HG03196 (cell line): ENCODE data around the gene MROH7.

ENCODE experiments used
- ATAC-seq: cut with Tn5 transposase; IDR thresholded peaks from one replicate; pipeline ENCODE4 v1.9.1; 2021; ENCODE audit not compliant: unreplicated experiment

MROH7 gene

DNA sequence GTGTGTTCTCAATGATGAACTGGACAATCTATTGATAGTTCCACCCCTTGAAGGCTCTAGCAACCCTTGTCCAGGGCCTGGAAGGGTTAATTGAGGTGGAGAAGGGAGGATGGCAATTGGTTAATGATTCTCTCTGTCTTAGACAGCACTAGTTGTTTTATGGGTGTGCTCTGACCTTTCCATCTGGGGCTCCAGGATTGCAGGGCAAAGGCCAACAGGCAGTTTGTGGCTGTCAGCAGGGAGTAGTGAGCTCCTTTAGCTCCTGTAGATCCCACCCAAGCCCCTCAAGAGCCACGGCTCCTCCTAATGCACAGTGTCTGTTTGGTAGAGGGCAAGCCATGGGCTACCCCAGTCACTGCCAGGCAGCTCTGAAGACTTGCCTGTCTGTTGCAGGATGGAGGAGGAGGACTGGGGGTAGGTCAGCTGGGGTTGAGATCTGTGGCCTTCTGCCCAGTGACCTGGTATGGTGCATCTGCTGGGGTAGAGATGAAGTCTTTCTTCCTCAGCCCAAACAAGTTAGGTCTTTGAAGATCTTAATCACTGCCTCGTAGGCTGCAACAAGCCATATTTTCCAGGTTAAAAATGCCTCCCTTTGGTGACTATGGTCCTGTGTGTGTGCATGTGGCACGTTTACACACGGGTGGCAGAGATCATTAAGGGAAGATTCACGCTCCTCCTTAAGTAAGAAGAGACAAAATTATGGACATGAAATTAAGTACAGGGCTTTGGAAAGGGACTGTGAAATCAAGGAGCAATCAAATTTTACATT lies 7.7 kb downstream of the MROH7 start:
- no peak for ATAC-seq

DNA sequence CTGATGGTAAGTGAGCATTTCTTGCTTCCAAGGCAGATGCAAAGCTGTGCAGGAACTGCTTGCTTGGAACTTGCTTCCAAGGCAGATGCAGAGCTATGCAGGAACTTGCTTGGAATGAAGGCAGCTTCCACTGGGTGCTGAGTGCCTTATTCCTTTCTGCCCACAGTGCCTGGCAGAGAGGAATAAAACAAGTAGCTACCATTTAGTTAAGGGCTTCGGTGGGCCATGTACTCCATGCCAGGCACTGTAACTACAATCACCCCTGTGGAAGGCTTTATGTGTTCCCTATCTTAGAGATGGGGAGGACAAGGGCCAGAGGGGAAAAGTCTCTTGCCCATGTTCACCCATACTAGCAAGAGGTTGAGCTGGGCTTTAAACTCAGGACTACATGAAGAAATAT lies 8.3 kb downstream of the MROH7 start:
- ATAC-seq, result no peak

DNA sequence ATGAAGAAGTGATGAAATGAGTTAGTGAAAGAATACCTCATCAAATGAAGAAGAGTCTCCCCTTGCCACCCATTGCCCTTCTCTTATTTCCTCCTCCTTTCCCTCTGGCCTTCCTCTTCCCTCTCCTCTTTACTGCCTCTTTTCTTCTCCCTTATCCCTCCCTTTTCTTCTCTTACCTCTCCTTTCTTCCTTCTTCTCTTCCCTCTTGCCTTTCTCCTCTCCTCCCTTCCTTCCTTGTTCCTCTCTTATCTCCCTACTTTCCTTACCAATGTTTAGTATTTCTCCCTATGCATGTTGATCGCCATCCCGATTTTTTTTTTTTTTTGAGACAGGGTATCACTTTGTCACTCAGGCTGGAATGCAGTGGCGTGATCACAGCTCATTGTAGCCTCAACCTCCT lies 8.8 kb downstream of the MROH7 start:
- ATAC-seq, result no peak

DNA sequence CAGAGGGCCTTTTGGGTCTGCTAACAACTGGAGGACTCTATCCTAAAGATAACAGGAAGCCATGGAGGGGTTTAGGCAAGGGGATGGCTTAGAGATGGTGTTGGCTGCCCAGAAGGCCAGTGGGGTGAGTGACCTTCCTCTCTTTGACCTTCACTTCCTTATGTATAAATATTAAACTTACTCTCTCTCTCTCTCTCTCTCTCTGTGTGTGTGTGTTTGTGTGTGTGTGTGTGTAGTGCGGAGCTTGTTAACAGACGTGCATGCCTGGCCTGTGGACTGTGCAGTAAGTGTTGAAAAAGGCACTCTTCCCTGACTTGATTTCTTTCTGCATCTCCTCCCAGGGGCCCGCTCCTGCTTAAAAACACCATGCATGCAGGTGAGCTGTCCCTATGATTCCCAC lies 10.0 kb downstream of the MROH7 start:
- no peak for ATAC-seq

DNA sequence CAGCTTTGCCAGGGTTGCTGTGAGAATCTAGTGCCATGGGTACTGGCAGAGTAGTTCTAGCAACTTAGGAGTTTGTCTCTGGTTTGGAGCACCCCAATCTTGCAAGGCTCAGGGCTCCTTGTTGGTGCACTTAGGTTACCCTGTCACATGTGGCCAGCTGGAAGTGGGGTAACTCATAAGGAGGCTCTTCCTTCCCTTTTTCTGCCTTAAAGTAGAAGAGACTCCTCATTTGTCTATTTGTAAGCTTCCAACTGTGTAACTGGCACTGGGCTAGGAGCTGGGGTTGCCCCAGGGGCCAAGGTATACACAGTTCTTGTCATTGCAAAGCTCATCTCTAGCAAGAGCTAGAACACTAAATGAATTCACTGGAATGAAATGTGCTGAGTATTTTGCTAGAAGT lies 10.6 kb downstream of the MROH7 start:
- ATAC-seq, result no peak

DNA sequence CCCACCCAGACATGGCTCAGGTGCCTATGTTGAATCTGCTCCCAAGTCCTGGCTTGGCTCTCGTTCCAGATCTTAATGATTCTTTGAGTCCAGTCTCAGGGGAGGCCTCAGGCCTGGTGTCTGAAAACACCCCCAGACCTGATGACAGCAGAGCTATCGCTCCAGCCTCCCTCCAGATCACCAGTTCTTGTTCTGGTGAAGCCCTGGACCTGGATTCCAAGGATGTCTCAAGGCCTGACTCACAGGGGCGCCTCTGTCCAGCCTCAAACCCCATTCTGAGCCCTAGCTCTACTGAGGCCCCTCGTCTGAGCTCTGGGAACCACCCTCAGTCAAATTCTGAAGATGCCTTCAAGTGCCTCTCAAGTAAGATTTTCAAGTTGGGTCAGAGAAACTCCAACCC lies 11.4 kb downstream of the MROH7 start:
- ATAC-seq, result no peak

DNA sequence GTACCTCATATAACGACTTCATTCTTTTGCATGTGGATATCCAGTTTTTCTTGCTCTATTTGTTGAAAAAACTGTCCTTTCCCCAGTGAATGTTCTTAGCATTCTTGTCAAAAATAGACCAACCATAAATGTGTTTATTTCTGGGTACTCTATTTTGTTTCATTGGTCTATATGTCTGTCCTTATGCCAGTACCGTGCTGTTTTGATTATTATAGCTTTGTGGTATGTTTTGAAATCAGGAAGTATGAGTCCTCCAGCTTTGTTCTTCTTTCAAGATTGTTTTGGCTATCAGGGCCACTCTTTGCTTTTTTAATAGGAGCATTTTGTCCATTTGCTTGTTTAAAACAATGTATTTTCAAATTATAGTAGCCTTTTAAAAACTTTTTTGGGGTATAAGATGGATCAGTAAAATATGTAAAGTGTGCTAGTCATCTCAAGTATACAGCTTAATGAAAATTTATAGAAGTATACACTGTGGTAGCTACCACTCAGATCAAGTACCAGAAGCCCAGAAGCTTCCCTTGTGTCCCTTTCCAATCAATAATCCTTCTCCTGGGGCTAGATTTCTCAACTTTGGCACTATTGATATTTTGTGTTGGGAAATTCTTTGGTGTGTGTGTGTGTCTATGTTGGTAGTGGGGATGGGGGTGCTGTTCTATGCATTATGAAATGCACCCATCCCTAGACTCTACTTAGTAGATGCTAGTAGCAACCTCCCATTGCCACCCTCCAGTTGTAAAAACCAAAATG lies 16.8 kb downstream of the MROH7 start:
- no peak for ATAC-seq

DNA sequence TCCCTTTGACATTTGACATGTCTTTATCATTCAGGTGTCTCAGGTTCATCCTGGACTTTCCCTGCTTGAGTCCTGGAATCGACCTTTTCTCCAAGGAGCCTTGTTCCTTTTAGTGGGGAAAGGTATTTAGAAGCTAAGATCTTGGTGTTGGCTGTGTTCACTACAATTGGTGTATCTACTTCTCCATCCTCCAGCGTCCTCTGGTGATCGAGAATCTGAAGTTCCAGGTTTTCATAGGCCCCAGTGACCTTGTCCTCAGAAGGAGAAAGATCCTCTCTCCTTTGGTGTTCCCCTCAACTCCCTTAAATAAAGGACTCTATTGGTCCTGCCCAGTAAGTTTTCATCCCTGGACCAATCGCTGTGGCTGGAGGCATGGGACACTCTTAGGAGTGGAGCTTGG lies 22.1 kb downstream of the MROH7 start:
- ATAC-seq, result no peak

DNA sequence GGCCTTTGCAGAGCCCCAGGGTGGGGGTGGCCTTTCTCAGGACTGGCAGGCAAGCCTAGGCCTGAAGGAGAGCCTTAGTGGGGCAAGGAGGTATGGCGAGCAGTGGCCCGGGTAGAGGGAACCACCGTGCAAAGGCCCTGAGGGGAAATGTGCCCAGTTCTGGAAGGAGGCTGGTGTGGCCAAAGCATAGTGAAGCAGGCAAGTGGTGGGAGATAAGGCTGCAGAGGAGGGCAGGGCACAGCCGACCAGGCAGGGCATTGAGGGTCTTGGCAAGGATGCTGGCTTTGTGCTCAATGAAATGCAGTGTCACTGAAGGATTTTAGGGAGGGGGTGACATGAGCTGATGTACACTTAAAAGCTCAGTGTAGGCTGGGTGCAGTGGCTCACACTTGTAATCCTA lies 22.8 kb downstream of the MROH7 start:
- no peak for ATAC-seq

DNA sequence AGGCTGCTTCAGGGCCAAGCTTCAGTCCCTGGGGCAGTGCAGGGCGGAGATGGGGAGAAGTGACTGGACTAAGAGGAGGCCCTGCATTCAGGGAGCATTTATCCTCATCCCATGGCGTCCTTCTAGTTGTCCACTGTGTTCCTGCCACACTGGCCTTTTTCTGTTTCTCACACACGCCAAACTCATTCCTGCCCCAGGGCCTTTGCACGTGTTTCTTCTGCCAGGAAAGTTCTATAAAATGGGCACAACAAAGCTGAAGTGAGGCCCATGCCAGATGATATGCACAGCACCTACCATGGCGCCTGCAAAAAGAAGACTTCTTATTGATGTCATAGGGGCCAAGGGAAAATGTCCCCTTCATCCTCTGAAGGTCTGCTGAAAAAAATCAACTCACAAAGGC lies 24.3 kb downstream of the MROH7 start:
- ATAC-seq, result no peak

DNA sequence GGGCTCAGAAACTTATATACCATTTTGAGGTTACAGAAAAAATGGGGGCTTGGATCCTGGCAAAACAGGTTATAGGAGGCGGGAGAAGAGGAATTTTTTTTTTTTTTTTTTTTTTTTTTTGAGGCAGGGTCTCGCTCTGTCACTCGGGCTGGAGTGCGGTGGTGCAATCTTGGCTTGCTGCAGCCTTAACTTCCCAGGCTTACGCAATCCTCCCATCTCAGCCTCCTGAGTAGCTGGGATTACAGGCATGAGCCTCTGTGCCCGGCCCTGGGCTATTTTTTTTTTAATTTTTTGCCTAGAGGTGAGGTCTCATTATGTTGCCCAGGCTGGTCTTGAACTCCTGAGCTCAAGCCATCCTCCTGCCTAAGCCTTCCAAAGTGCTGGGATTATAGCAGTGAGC lies 24.7 kb downstream of the MROH7 start:
- no peak for ATAC-seq

DNA sequence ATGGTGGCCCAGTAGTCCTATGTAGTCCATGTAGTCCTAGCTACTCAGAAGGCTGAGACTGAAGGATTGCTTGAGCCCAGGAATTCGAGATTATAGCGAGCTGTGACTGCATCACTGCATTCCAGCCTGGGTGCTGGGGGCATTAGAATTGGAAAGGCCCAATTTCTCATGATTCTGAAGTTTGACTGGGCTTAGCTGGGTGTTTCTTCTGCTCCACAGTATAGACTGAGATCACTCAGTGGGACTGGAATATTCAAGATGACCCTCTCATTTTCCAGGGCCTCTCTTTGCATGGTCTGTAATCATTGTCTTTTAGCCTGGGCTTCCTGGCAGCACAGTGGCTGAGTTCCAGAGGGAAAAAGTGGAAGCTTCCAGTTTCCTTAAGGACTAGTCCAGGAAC lies 26.2 kb downstream of the MROH7 start:
- ATAC-seq, result no peak

DNA sequence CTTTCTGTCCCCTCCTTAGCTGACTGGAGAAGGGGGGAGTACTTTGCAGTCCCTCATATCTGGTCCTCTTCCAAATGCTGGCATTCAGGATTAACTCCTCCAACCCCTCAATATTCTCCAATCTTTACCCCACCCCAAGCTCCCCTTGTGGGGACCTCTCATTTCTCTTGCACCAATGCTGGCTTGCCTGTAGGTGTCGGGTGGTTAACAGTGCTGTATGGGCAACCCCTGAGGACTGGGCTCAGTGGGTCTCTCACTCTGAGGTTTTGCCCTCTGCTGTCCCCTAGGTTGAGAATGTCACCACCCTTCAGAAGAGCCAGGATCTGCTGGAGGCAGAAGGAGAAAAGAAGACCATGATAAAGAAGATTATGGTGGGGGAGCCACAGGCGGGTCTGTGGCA lies 27.0 kb downstream of the MROH7 start:
- ATAC-seq, result no peak

DNA sequence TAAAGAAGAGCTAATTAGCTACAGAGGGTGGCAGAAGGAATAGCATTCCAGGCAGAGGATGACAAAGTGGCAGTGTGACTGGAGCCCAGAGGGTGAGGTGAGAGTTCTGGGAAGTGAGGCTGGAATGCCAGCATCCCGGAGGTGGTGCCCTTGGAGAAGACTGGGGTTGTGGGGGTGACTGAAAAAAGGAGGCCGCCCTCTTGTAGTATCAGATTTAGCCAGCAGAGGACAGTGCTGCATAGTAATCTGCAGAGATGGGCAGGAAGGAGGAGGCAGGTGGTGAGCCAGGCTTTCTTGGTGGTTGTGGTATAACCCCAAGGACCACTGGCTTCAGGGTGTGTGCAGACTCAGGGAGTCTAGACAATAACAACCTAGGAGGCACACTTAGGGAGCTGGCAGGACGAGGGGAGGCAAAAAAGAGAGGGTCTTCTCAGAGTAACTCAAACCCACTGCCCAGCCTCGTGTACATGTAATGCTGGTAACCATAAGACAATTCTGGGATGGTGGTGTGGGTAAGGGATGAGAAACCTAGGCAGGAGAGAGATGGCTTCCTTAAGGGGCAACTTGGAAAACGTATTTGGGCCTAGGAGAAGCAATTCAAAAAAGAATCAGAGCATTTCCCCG lies 30.5 kb downstream of the MROH7 start:
- ATAC-seq, result peak; percentile 55

DNA sequence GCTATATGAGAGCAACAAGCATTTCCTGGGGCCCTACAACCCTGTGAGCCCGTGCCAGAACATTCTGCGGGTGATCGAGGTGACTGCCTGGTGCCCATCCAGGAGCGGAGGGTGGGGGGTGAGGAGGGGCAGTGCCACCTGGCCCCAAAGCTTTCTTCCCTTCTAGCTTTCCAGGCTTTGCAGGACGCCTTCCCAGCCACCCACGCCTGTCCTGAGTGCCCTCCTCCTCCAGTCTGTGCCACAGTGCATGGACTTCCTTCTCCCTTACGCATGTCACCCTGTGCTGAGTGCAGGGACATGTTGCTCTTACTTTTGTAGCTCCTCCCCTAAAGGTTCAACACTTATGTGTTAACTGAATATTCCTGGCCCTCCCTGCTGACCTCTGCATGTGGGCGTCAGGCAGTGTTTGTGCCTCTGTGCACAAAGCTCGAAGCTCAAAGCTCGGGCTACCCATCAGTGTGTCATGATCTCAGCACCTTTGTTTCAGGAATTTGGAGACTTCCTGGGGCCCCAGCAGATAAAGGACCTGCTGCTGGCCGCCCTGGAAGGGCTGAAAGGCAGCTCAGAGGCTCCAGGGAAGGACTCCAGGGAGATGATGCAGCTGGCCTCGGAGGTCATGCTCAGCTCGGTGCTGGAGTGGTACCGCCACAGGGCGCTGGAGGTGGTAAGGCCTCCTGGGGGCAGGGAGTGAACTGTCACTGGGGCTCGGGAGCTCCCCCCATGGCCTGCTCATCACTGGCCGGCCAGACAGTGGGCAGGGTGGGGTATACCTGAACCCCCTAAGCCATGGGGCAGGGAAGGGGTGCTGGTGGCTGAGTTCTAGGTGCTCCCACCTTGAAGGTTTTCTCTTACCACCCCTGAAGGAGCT lies 37.4 kb downstream of the MROH7 start:
- no peak for ATAC-seq

DNA sequence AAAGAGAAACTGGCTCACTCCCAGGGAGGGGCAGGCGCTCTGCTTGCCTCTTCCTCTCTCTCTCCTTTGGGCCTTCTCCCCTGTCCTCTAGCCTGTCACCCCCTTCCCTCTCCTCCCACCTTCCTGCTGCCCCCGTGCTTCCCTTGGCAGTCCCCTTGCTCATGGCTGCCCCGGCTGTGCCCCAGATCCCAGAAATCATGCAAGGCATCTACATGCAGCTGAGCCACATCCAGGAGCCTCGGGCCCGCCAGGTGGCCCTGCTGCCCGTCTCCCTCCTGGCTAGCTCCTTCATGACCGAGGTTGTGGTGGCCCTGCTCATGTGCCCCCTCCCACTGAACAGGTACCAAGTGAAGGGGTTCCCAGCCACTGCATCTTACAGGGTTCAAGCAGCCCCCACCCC lies 38.1 kb downstream of the MROH7 start:
- ATAC-seq, result no peak

DNA sequence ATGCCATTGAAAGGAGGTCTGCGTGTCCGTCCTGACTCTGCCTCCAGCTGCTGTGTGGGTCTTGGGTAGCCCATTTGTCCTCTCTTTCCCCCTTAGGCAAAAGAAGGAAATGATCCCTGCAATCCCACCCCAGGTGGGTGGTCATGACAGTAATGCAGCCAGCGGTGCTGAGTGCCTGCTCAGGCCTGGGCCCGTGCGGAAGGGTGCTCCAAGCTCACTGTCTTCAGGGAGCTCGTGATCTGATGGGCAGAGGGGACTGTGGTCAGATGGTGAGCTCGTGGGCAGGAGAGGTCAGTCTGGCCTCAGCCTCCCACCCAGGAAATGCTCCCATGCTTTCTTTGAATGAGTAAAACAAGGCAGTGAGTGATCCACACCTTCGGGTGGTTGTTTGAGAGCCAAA lies 38.8 kb downstream of the MROH7 start:
- ATAC-seq, result no peak

DNA sequence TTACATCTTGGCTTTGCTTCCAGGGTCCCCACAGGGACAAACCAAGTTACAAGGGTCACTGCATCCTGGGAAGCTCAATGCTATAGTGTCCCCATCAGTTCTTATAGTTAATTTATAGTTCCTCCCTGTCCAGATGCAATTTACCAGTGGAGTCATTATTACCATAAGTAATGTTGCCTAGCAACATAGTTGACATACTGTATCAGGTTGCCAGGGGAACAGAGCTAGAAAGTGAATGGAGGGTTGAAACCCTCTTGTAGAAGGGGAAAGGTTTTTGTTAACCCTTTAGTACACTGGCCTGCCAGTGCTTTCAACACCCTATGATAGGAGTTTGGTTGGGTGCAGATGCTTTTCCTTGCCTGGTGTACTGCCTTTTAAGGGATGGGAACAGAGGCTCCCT lies 39.8 kb downstream of the MROH7 start:
- ATAC-seq, result no peak

DNA sequence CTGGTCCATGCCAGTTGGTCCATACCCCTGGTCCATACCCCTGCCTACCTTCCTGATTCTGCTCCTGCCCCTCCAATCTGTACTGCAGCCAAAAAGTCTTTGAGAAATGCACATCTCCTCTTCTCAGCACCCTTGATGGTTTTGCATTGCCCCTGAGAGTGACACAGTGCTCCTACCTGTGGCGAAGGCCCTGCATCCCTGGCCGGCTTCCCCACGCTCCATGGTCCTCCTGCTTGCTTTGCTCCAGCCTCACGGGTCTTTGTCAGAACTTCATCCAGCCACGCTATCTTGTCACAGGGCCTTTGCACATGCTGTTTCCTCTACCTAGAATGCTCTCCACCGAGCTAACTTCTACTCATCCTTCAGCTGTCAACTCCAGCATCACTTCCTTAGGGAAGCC lies 41.9 kb downstream of the MROH7 start:
- ATAC-seq, result no peak

DNA sequence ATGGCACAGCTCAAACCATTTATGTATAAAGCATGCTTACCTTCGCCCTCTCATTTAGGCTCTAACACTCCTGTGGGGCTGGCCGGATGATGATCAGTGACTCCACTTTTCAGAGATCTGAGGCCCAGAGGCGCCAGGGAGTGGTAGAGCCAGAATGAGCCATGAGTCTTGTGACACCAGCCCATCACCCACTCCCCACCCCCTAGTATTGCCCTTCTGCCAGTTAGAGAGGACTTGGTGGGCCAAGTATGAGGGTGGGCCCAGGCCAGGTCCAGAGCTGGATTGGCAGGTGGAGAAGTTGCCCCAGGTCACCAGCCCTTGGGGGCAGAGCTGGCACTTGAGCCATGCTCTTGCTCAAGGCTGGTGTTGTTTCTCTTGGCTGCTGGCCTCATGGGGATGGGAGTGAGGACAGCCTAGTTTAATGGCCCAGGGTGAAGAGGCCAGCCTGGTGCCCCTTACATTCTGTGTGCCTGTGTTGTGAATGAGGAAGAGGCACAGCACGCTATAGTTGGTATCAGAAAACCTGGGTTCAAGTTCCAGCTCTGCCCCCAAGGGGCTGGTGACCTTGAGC lies 43.8 kb downstream of the MROH7 start:
- no peak for ATAC-seq

DNA sequence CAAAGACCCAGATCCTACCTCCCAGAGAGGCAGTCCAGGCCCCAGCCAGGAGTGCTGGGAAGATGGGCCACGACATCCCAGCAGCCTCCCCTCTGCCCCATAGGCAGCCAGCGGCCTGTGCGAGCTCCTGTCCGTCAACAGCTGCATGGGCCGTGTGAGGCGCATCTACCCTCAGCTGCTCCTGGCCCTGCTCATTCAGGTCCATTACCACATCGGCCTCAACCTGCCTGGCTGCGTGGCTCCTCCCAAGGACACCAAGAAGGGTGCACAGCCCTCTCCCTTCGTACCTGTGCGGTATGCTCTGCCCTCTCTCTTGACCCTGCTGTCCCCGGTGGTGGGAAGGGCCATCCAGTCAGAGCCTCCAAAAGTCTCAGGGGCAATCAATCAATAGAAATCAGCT lies 44.6 kb downstream of the MROH7 start:
- no peak for ATAC-seq
